CD14-positive monocyte (primary cell): ENCODE measurements around the gene LRP6. TPM values are rescaled to one million over a fixed set of nuclear protein-coding genes. Genes with fewer than 3 reads are reported as not detected.

ENCODE experiments used
- DNase-seq, 3 donors: peaks; one replicate each; pipeline ENCODE4 v3.0.0-alpha.2; 2011 to 2022
- H2AFZ ChIP-seq: 2 replicates; pipeline ENCODE4 v1.6.0; 2012; ENCODE audit warnings: mild to moderate bottlenecking, low read depth, low read length, inconsistent platforms; ENCODE audit not compliant: insufficient read depth, poor library complexity, severe bottlenecking
- H3K27ac ChIP-seq, 2 donors: 1 replicate in 1 of 2; 2 replicates in 1 of 2; pipeline ENCODE4 v1.5.1; 2012 to 2013; ENCODE audit warnings: low read length in 2 of 2, control low read depth in 1 of 2, inconsistent platforms in 1 of 2, low read depth in 1 of 2, mild to moderate bottlenecking in 1 of 2
- H3K27me3 ChIP-seq, 2 donors: one replicate each; pipeline versions ENCODE4 v1.6.0 to v1.6.1; 2011 to 2013; ENCODE audit warnings: low read length in 2 of 2; ENCODE audit not compliant: control insufficient read depth in 2 of 2, insufficient read depth in 2 of 2
- H3K36me3 ChIP-seq, 2 donors: replicated peaks in 1 of 2; 1 replicate in 1 of 2; 2 replicates in 1 of 2; pipeline versions ENCODE4 v1.5.1 to v1.6.1; 2012 to 2013; ENCODE audit warnings: low read length in 2 of 2, control low read depth in 1 of 2, inconsistent platforms in 1 of 2, mild to moderate bottlenecking in 1 of 2; ENCODE audit not compliant: insufficient read depth in 2 of 2, control insufficient read depth in 1 of 2
- H3K4me1 ChIP-seq, 2 donors: 1 replicate in 1 of 2; 2 replicates in 1 of 2; pipeline versions ENCODE4 v1.5.1 to v1.6.1; 2012 to 2013; ENCODE audit warnings: low read length in 2 of 2, control low read depth in 1 of 2, inconsistent platforms in 1 of 2, mild to moderate bottlenecking in 1 of 2, moderate library complexity in 1 of 2; ENCODE audit not compliant: insufficient read depth in 2 of 2, control insufficient read depth in 1 of 2
- H3K4me2 ChIP-seq: replicated peaks from 2 replicates; pipeline ENCODE3; 2012; ENCODE audit warnings: low read length, moderate library complexity, mild to moderate bottlenecking; ENCODE audit not compliant: poor library complexity, severe bottlenecking; ENCODE audit errors: extremely low read depth
- H3K4me3 ChIP-seq, 3 experiments: fragments of 200-600 bp in 1 of 3; sonication (generic) in 1 of 3; replicated peaks in 1 of 3; 1 replicate in 2 of 3; 2 replicates in 1 of 3; pipeline ENCODE4 v1.5.1; 2011 to 2013; ENCODE audit warnings: low read length in 3 of 3, mild to moderate bottlenecking in 3 of 3, control low read depth in 2 of 3, low read depth in 2 of 3, inconsistent platforms in 1 of 3, moderate library complexity in 1 of 3
- H3K79me2 ChIP-seq: 2 replicates; pipeline ENCODE4 v1.6.0; 2012; ENCODE audit warnings: mild to moderate bottlenecking, control low read depth, inconsistent platforms, low read length, moderate library complexity; ENCODE audit not compliant: insufficient read depth
- H3K9ac ChIP-seq: 2 replicates; pipeline ENCODE4 v1.6.0; 2017; ENCODE audit warnings: low read length, mild to moderate bottlenecking; ENCODE audit not compliant: insufficient read depth, poor library complexity, severe bottlenecking
- H3K9me3 ChIP-seq, 2 donors: replicated peaks in 1 of 2; 1 replicate in 1 of 2; 2 replicates in 1 of 2; pipeline versions ENCODE4 v1.5.1 to v1.6.1; 2012 to 2013; ENCODE audit warnings: low read length in 2 of 2, control low read depth in 1 of 2; ENCODE audit not compliant: control insufficient read depth in 1 of 2, insufficient read depth in 1 of 2
- H4K20me1 ChIP-seq: 2 replicates; pipeline ENCODE4 v1.6.0; 2012; ENCODE audit warnings: mild to moderate bottlenecking, low read length, control low read depth, moderate library complexity; ENCODE audit not compliant: insufficient read depth
- H3K27ac Mint-ChIP-seq, 7 donors: one replicate each; pipeline ENCODE4 v1.8.0; 2020; ENCODE audit warnings: mild to moderate bottlenecking in 7 of 7, mixed read lengths in 7 of 7, moderate library complexity in 6 of 7, inconsistent platforms in 2 of 7
- H3K27me3 Mint-ChIP-seq, 3 donors: one replicate each; pipeline ENCODE4 v1.8.0; 2021 to 2022; ENCODE audit warnings: low read depth in 3 of 3, mild to moderate bottlenecking in 3 of 3, mixed read lengths in 3 of 3, moderate library complexity in 3 of 3, inconsistent platforms in 1 of 3
- H3K36me3 Mint-ChIP-seq, 2 donors: one replicate each; pipeline ENCODE4 v1.8.0; 2020; ENCODE audit warnings: mixed read lengths in 2 of 2, inconsistent platforms in 1 of 2, mild to moderate bottlenecking in 1 of 2
- H3K4me1 Mint-ChIP-seq: one replicate; pipeline ENCODE4 v1.8.0; 2020; ENCODE audit warnings: mild to moderate bottlenecking, mixed read lengths
- H3K4me3 Mint-ChIP-seq, 2 donors: one replicate each; pipeline ENCODE4 v1.8.0; 2020; ENCODE audit warnings: mild to moderate bottlenecking in 2 of 2, mixed read lengths in 2 of 2, moderate library complexity in 1 of 2
- H3K9me3 Mint-ChIP-seq, 7 donors: one replicate each; pipeline ENCODE4 v1.8.0; 2020 to 2022; ENCODE audit warnings: mixed read lengths in 7 of 7, mild to moderate bottlenecking in 6 of 7, moderate library complexity in 6 of 7, inconsistent platforms in 2 of 7
- WGBS: methylation state at CpG from one replicate; pipeline ENCODE4 v1.1.5; 2013; ENCODE audit warnings: missing lambda C conversion rate; ENCODE audit not compliant: insufficient coverage; 5-methylcytosine and 5-hydroxymethylcytosine counted together
- intact Hi-C, 2 donors: fragments of 100-400 bp; cut with micrococcal nuclease; formaldehyde crosslinking; loops; one replicate each; pipeline versions ENCODE4 v1.15.0 to v1.15.1; 2023
- polyA plus RNA-seq, 3 donors: library from polyadenylated mRNA; depleted of rRNA in 1 of 3; unstranded in 2 of 3; stranded (reverse) in 1 of 3; fragments of 300-500 nt in 2 of 3; fragments of >200 nt in 1 of 3; fragmentation: Illumina TruSeq in 2 of 3; gene quantifications; 1 replicate in 2 of 3; 2 replicates in 1 of 3; pipeline ENCODE4 v1.2.3, GENCODE V29; 2012 to 2021
- TF ChIP-seq, protein P1 (sequence below): fragments of 200-600 bp; IDR thresholded peaks from one replicate; pipeline ENCODE4 v1.8.0; 2022; ENCODE audit warnings: antibody characterized with exemption, mild to moderate bottlenecking

LRP6 gene
- polyA plus RNA-seq, 3 donors = 0.08 TPM; not detected in 2

DNA sequence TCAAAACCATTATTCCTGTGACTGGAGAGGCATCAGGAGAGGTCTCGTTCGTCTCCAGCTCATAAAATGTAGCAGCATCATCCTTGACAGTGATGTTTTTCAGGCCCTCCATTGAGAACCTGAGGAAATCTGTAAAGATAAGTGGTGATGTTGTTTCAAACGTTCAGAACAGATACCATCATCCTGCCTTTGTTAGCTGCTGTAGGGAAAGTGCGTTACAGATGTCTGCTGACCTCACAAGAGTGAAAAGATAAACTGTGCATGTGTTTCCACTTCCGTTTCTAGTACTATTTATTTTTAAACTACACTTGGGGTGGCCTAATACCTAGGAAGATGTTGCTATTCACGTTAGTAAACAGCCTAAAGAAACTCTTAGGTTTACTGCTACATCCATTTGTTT lies 167.7 kb downstream of the LRP6 start:
- intact Hi-C loops = no loop called here
- H3K9ac ChIP-seq = no peak overlapping the region
- no peaks in the 10 kb centered on the region for H3K27me3 ChIP-seq
- H3K27ac ChIP-seq = no peak overlapping the region
- WGBS = 100% methylated on average over 2 of the region's 6 CpGs
- H3K4me1 ChIP-seq = no peaks in the 10 kb centered on the region
- no peaks in the 10 kb centered on the region for H3K4me1 Mint-ChIP-seq
- no peaks in the 10 kb centered on the region for H3K36me3 Mint-ChIP-seq
- no peak overlapping the region for H3K4me3 Mint-ChIP-seq
- H3K9me3 Mint-ChIP-seq = peaks cover 0 to 9% (median 5%) of the 10 kb centered on the region in 7 donors
- peak overlapping the region in 1 of 7 donors; percentile 9 for H3K27ac Mint-ChIP-seq
- H4K20me1 ChIP-seq = no peaks in the 10 kb centered on the region
- H3K9me3 ChIP-seq = peaks cover 0 to 6% of the 10 kb centered on the region in 2 donors
- no peaks in the 10 kb centered on the region for H3K36me3 ChIP-seq
- H3K27me3 Mint-ChIP-seq = peaks cover 2 to 7% (median 2%) of the 10 kb centered on the region in 3 donors
- H3K4me3 ChIP-seq = no peak overlapping the region
- no peak for DNase-seq
- no peak overlapping the region for H2AFZ ChIP-seq
- TF ChIP-seq, protein P1, sequence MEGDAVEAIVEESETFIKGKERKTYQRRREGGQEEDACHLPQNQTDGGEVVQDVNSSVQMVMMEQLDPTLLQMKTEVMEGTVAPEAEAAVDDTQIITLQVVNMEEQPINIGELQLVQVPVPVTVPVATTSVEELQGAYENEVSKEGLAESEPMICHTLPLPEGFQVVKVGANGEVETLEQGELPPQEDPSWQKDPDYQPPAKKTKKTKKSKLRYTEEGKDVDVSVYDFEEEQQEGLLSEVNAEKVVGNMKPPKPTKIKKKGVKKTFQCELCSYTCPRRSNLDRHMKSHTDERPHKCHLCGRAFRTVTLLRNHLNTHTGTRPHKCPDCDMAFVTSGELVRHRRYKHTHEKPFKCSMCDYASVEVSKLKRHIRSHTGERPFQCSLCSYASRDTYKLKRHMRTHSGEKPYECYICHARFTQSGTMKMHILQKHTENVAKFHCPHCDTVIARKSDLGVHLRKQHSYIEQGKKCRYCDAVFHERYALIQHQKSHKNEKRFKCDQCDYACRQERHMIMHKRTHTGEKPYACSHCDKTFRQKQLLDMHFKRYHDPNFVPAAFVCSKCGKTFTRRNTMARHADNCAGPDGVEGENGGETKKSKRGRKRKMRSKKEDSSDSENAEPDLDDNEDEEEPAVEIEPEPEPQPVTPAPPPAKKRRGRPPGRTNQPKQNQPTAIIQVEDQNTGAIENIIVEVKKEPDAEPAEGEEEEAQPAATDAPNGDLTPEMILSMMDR = no peak
- no peaks in the 10 kb centered on the region for H3K79me2 ChIP-seq
- no peak overlapping the region for H3K4me2 ChIP-seq

DNA sequence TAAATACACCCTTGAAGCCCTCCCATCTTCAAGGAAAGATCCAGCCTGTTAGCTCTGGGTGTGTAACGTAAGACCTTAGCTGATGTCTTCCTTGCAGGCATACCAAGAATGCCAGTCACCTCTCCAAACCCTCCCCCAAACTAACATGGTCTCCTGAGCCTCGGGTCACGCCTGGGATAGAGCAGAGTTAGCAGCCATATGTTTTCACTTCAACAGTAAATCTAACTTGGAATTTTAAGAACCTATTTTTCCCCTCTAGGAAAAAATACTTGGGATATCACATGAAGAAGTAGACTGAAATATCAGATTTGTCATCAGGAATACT lies 168.2 kb downstream of the LRP6 start:
- H4K20me1 ChIP-seq = no peaks in the 10 kb centered on the region
- no peaks in the 10 kb centered on the region for H3K27me3 ChIP-seq
- peaks cover 0 to 2% of the 10 kb centered on the region in 2 donors for H3K9me3 ChIP-seq
- Mint-ChIP-seq H3K4me1 (no peaks in the 10 kb centered on the region), H3K36me3 (no peaks in the 10 kb centered on the region), H3K27me3 (peaks cover under 1 to 7% (median 2%) of the 10 kb centered on the region in 3 donors), H3K27ac (no peak overlapping the region), H3K4me3 (no peak overlapping the region), H3K9me3 (peaks cover 0 to 4% (median 2%) of the 10 kb centered on the region in 7 donors)
- no peaks in the 10 kb centered on the region for H3K79me2 ChIP-seq
- H2AFZ ChIP-seq = no peak overlapping the region
- H3K36me3 ChIP-seq = no peaks in the 10 kb centered on the region
- H3K4me2 ChIP-seq = no peak overlapping the region
- 100% methylated on average over 1 of the region's 3 CpGs for WGBS
- H3K4me3 ChIP-seq = no peak overlapping the region
- intact Hi-C loops = no loop called here
- DNase-seq = no peak
- TF ChIP-seq, protein P1 = no peak
- H3K9ac ChIP-seq = no peak overlapping the region
- no peaks in the 10 kb centered on the region for H3K4me1 ChIP-seq
- H3K27ac ChIP-seq = no peak overlapping the region
